Stimulated activated CD4-positive, alpha-beta T cell treated with anti-CD3 and anti-CD28 coated beads, Interleukin-1b, Interleukin-23, amount 100 ng/mL, for 4 hours (primary cell): ENCODE results near the gene RTN1.

Experiments
- DNase-seq, 2 donors: peaks; one replicate each; pipeline ENCODE4 v3.0.0-alpha.2; 2020; ENCODE audit warnings: low read depth in 2 of 2

Gene RTN1

GRCh38 chr14:59788176-59788575 lies 82.4 kb downstream of the RTN1 start:
- no peak for DNase-seq

DNA sequence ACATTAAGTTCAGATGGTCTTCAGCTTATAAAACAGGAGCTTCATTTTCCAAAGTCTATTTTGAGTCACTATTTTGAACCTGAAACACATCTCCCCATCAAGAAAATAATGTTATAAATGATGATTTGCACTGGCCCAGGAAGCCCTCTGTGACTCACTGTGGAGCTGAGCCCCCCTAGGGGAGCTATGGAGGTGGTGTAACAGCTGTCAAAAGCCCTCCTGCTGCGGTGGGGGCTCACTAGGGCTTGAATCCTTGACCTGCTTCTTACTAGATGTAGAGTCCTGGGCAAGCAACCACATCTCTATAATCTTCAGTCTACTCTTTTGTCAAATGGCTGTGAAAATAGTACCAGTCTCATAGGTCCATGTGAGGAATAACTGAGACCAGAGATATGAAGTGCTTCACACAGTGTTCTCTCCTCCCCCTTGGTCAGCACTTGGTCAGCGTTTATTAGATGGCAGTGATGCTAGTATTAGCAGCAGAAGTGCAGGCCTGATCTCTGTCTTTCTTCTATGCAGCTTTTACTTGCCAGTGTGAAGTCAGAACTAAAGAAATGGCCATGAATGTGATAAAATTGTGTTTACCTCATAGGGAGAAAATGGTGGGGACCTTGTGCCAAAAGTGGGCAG lies 83.4 kb downstream of the RTN1 start:
- no peak for DNase-seq

- no peak for DNase-seq
Measured at GRCh38 chr14:59785629-59786028, 84.9 kb downstream of the RTN1 start.

DNA sequence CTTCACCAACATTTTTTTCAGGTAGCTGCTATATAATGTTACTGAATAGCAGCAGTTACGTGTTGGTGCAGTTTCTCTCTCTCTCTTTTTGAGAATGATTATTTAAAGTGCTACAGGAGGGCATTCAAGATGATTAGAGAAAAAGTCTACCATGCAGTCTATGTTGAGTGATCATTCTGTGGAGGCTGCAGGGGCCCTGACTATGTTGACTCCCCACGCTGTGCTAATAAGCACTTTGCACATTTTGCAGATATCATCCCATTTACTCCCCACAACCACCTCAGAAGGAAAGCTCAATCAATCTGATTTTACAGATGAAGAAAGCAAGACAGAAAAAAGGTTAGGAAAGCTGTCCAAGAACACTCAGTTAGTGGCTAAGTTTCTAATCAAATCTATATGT lies 87.8 kb downstream of the RTN1 start:
- DNase-seq = no peak

DNA sequence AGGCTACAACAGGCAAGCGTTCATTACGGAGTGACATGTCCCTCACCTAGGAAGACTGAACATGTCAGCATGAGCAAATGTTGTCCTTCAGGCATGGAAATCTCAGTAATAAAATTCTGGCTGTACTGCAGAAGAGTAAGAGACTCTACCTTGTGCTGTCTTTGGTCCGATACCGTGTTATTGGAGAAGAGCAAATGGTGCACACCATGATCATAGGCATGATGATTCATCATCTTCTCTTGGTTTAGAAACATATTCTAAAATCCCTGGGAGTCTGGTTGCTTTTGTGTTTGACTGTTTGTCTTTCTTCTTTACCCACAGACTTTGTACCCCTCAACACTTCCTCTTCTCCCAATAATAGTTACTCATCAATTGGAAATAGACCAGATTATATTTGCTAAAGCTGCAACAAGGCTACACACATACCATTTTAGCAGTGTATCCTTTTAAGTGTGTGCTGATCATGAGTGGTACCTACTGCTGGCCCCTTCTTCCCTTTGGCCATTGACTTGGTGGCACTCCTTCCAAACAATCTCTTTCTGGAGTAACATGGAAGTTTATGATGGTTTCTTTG lies 93.5 kb downstream of the RTN1 start:
- no peak for DNase-seq

DNA sequence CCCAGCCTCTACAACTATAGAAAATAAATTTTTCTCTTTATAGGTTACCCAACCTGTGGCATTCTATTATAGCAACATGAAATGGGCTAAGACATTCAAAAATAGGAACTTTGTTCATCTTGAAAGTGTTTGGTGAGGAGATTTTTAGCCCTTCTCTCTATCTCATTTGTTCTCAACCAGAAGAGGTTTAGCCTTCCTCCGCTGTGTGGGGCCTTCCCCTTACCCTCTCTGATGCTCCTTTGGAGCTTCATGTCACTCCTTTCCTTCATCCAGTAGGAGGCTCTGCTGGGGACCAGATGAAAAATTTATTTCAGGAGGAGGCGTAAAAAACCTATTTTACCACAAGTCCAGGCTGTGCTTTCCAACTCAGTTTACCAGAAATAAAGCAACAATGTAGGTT lies 94.1 kb downstream of the RTN1 start:
- no peak for DNase-seq

GRCh38 chr14:59772233-59772632 lies 98.3 kb downstream of the RTN1 start:
- no peak for DNase-seq

DNA sequence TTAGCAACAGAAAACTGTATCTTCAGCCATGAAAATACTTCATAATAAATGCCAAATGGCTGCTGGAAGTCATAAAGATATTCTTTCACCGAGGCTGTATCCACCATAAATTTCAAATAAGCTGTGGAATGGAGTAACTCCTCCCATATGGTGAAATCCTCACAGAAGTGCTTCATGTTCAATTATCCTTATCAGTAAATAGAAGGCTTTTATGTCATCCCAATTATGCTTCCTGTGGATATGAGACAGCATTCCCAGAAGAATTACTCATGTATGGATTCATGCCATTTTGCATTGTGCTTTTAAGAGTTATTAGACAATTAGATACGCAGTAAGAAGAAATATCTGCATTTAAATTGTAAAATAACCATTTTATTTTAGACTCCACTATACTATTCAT lies 99.0 kb downstream of the RTN1 start:
- DNase-seq = no peak

- DNase-seq = no peak
Measured at GRCh38 chr14:59769586-59769985, 101.0 kb downstream of the RTN1 start.

- no peak for DNase-seq
Measured at GRCh38 chr14:59768855-59769375, 101.7 kb downstream of the RTN1 start.

GRCh38 chr14:59761851-59762250 lies 108.7 kb downstream of the RTN1 start:
- DNase-seq = no peak

DNA sequence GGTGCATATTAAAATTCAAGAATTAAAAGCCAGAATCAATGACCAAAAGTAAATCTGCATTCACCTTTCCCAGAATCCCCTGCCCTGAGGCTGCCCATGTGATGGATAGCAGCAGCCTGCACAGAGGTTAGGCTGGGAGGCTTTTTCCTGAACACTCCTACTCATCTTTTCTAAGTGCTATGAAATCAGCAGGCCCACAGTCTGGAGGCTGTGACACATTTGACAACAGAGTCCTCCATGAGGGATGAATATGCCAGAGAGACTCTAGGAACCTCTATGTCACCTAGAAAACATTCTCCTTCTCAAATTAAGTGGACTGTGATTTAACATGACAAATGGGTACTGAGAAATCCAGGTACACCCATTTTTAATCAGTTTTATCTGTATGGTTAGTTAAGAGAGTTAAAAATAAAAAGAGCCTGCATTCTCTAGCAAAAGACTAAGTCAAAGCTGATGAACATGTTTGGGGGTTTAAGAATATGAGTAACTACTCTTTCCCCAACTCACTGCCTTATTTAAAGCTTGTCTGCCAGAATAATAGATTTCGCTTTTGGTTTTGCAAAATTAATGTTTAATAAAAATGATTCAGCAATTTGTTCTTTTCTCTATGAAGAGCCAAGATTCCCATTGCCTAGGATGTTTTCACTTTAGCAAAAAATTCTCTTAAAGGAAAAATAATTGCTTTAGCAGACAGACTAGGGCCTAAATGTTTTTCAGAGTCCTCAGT lies 115.0 kb downstream of the RTN1 start:
- DNase-seq = no peak

GRCh38 chr14:59754256-59754655 lies 116.3 kb downstream of the RTN1 start:
- no peak for DNase-seq

DNA sequence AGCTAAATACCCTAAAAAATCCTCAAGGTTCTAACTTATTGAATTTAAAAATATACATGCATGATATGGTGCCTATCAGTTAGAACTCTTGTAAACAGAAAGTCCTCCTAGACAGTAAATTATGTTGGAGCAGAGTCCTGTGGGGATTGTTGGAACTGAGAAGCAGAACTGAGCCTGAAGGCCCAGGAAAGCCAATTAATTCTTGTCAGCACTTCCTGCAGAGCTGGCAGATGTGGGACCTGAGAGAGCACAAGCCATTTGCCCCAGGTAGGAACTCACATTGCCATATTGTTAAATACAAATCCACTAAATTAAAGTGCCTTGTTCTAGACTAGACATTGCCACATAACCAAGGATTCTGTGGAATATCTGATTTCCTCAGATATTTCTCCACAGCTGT lies 117.1 kb downstream of the RTN1 start:
- no peak for DNase-seq

- no peak for DNase-seq
Measured at GRCh38 chr14:59751578-59751977, 119.0 kb downstream of the RTN1 start.

GRCh38 chr14:59739794-59740193 lies 130.8 kb downstream of the RTN1 start:
- no peak for DNase-seq

DNA sequence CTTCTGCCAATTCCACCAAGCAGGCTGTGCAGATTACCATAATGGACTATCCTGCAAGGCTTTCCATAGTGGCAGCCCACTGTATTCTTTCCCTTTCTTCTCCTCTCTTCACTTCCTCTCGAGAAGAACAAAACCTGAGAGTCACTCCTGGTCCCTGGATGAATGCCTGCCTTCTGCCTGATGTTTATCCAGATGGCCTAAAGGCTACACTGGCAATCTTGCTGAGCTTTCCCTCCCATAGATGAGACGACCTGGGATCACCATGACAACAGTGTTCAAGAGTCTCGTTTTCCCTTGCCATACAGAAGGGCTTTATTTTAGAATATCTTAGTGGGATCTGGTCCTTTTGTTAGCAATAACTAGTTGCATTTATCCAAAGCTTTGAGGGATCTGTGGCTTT lies 142.3 kb downstream of the RTN1 start:
- DNase-seq = no peak

DNA sequence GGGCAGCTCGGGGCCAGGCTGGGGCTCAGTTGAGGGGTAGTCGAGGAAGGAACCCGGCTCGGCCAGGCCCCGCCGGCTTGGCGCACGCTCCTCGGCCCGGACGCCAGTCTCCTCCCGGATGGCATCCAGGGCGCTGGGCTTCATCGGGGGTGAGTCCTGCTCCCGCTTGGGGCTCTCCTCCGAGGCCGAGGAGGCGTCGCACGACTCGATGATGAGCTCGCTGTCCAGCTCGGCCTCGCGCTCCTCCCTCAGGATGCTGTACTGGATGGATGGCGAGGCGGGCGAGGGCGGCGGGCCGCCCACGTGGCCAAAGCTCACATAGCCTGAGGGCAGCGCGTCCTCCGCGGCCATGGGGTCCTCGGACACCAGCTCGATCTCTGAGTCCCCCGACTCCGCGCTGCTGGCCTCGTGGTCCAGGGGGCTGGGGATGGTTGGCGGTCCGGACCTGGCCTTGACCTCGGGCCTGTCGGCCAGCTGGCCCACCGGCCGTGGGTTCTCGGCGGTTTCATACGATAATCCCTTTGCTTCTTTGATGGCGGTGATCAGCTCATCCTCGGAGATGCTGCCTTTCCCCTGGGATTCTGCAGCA lies 143.4 kb downstream of the RTN1 start:
- no peak for DNase-seq

GRCh38 chr14:59711080-59711479 lies 159.5 kb downstream of the RTN1 start:
- DNase-seq = no peak

DNA sequence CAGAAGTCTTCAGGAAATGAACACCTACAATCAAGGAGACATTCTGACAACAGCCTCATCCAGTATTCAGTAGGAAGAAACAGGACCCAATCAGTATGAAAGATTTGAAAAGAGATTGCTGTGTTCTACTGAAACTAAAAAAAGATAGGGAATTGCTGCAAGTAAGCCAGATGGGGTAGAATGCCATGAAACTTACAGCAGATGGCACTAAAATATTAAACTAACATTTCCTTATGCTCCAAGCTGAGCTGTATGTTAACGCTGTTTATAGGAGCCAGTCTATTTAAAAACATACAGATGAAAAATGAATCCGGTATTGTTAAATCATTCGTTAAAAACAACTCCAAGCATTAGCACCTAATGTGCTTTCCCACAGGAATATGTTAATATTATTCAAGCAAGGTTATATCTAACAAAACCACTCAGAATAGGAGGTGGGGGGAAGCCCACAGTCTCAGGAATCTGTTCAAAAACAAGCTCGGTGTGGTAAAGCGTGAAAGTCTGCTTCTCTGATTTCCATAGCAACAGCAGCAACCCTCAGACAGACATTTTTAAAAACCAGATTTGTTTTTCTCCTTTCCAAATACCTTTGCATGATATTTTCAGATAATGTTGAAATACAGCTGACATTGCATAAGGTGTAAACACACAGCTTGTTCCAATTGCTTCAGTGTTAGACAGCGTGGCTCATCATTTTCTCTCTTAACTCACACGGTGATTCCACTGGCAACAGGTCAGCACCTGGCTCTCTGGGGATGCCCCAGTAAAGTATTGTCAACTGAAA lies 162.6 kb downstream of the RTN1 start:
- DNase-seq = no peak

DNA sequence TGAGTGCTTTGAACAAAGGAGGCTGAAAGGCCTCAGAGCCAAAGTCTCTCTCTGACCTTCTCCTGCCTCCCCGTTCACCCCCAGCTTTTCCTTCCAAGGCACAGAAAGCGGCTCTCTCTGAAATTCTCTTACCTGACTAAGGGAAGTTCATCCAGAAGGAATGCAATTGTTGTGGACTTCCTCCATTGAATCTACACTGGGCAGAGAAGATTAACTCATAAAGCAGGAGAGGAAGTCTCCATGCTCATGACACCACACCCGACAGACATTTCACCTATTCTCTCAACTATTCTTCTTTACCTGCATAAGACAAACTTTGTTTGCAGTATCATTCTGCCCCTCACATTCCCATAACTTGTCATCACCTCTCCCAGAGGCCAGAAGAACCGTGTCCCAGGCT lies 164.7 kb downstream of the RTN1 start:
- no peak for DNase-seq

DNA sequence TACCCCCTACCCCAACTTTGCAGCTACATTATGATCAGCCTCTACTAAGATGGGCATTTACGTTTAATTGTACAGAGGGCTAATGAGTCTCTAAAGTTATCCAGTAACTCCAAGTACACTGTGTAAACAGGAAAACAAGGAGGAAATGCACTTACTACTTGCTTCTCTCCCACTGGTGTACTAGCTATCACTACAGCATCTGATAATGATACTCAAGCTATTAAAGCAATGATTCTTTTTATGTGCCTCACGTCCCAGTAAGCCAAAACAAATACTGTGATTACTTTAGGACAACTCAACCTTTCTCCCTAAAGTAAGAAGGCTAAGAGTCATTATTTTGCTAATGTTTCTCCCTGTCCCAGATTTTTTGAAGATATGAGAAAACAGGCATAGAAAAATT lies 165.3 kb downstream of the RTN1 start:
- DNase-seq = no peak
